Keratinocyte (primary cell): Measurements from ENCODE around the gene TNS1. TPM values are rescaled to one million over a fixed set of nuclear protein-coding genes. Genes with fewer than 3 reads are reported as not detected.

ENCODE experiments used
- DNase-seq: peaks from one replicate; pipeline ENCODE4 v3.0.0-alpha.2; 2011; ENCODE audit warnings: low read depth, missing footprints, low spot score
- FAIRE-seq: peaks from 2 replicates; lab custom pipeline; 2011; peaks lifted over from hg19 to GRCh38; lab: Jason Lieb, UNC
- H2AFZ ChIP-seq: 2 replicates; pipeline ENCODE4 v1.6.0; 2012; ENCODE audit warnings: low read length, control low read depth, inconsistent platforms; ENCODE audit not compliant: control insufficient read depth
- H3K27ac ChIP-seq: 2 replicates; pipeline ENCODE4 v1.5.1; 2011; ENCODE audit warnings: low read length; ENCODE audit not compliant: control insufficient read depth, insufficient read depth
- H3K27me3 ChIP-seq: 3 replicates; pipeline ENCODE4 v1.6.0; 2011; ENCODE audit warnings: low read length; ENCODE audit not compliant: control insufficient read depth, insufficient read depth; ENCODE audit errors: extremely low read depth
- H3K36me3 ChIP-seq, 2 experiments: 2 replicates in 1 of 2; 3 replicates in 1 of 2; pipeline ENCODE4 v1.5.1; 2011; ENCODE audit warnings: low read length in 2 of 2, mild to moderate bottlenecking in 1 of 2; ENCODE audit not compliant: control insufficient read depth in 2 of 2, insufficient read depth in 2 of 2; ENCODE audit errors: extremely low read depth in 1 of 2
- H3K4me1 ChIP-seq: 3 replicates; pipeline ENCODE4 v1.5.1; 2011; ENCODE audit warnings: low read length; ENCODE audit not compliant: control insufficient read depth, insufficient read depth; ENCODE audit errors: extremely low read depth
- H3K4me2 ChIP-seq: 3 replicates; pipeline ENCODE4 v1.6.0; 2011; ENCODE audit warnings: low read depth, low read length; ENCODE audit not compliant: control insufficient read depth, insufficient read depth; ENCODE audit errors: extremely low read depth
- H3K4me3 ChIP-seq, 3 experiments: fragments of 200-600 bp in 1 of 3; sonication (generic) in 1 of 3; 2 replicates in 2 of 3; 3 replicates in 1 of 3; pipeline ENCODE4 v1.5.1; 2011 to 2016; ENCODE audit warnings: low read length in 3 of 3, mild to moderate bottlenecking in 3 of 3, control low read depth in 2 of 3, inconsistent platforms in 1 of 3, low read depth in 1 of 3, mixed read lengths in 1 of 3, mixed run types in 1 of 3, moderate library complexity in 1 of 3; ENCODE audit not compliant: control insufficient read depth in 2 of 3, insufficient read depth in 2 of 3; ENCODE audit errors: extremely low read depth in 1 of 3
- H3K79me2 ChIP-seq: 2 replicates; pipeline ENCODE4 v1.6.0; 2012; ENCODE audit warnings: low read length; ENCODE audit not compliant: control insufficient read depth, insufficient read depth
- H3K9ac ChIP-seq: 3 replicates; pipeline ENCODE4 v1.6.0; 2011; ENCODE audit warnings: low read length; ENCODE audit not compliant: control insufficient read depth, insufficient read depth; ENCODE audit errors: extremely low read depth
- H3K9me1 ChIP-seq: 3 replicates; pipeline ENCODE4 v1.6.0; 2011; ENCODE audit warnings: low read length; ENCODE audit not compliant: control insufficient read depth, insufficient read depth; ENCODE audit errors: extremely low read depth
- H3K9me3 ChIP-seq: 2 replicates; pipeline ENCODE4 v1.5.1; 2012; ENCODE audit warnings: low read depth, low read length; ENCODE audit not compliant: control insufficient read depth
- H4K20me1 ChIP-seq: 3 replicates; pipeline ENCODE4 v1.6.0; 2011; ENCODE audit warnings: low read length; ENCODE audit not compliant: control insufficient read depth, insufficient read depth; ENCODE audit errors: extremely low read depth
- CTCF ChIP-seq, 3 experiments: IDR thresholded peaks in 1 of 3; conservative IDR thresholded peaks in 1 of 3; optimal IDR thresholded peaks in 1 of 3; 2 replicates in 2 of 3; 3 replicates in 1 of 3; pipeline versions ENCODE3 to v1.5.1; 2011; ENCODE audit warnings: low read length in 3 of 3, mild to moderate bottlenecking in 3 of 3, moderate library complexity in 2 of 3, control low read depth in 1 of 3, inconsistent platforms in 1 of 3; ENCODE audit not compliant: insufficient read depth in 2 of 3; ENCODE audit errors: extremely low read depth in 1 of 3
- EZH2 ChIP-seq: IDR thresholded peaks from one replicate; pipeline ENCODE4 v1.6.1; 2012; ENCODE audit warnings: inconsistent platforms, mild to moderate bottlenecking, low read length, moderate library complexity
- dilution Hi-C: fragments of 300-500 bp; cut with MboI; formaldehyde crosslinking; loops from one replicate; pipeline ENCODE4 v1.7.0; 2020; ENCODE audit warnings: low sequenced_read_pairs; ENCODE audit not compliant: extremely low pct_ligation_motif_present
- polyA plus RNA-seq, 5 experiments: library from polyadenylated mRNA; depleted of rRNA in 3 of 5; stranded (reverse) in 3 of 5; stranded (forward) in 1 of 5; unstranded in 1 of 5; fragments of >200 nt; gene quantifications; 1 replicate in 1 of 5; 2 replicates in 3 of 5; 3 replicates in 1 of 5; pipeline versions ENCODE4 v1.2.1 to v1.2.3, GENCODE V29; 2011 to 2012; ENCODE audit warnings: missing spikeins in 2 of 5, low read depth in 1 of 5, low replicate concordance in 1 of 5

TNS1 gene
- polyA plus RNA-seq, 1 donor (not counting 4 experiments of a cell fraction or from before 2014, with no cell fraction given) = 2.5 TPM

- H3K4me1 ChIP-seq = peaks cover 18% of the 10 kb centered on the region
- no peak overlapping the region for H3K4me3 ChIP-seq
- no peak for TF ChIP-seq CTCF (optimal IDR thresholded peaks at IDR 0.05 in 1 of 3, IDR thresholded peaks at IDR 0.05 in 1 of 3, conservative IDR thresholded peaks at IDR 0.05 in 1 of 3; ENCODE audit: extremely low read depth in 1 of 3, insufficient read depth in 2 of 3, low read length in 3 of 3)
- no peak for TF ChIP-seq EZH2
- H3K9ac ChIP-seq = no peak overlapping the region
- H3K79me2 ChIP-seq = no peaks in the 10 kb centered on the region
- no peak overlapping the region for H3K27ac ChIP-seq
- dilution Hi-C loops = no loop called here
- DNase-seq = no peak
- no peak for FAIRE-seq
- no peaks in the 10 kb centered on the region for H3K36me3 ChIP-seq
- peaks cover 14% of the 10 kb centered on the region for H3K27me3 ChIP-seq
- H3K9me1 ChIP-seq = no peaks in the 10 kb centered on the region
- H4K20me1 ChIP-seq = no peaks in the 10 kb centered on the region
- no peak overlapping the region for H2AFZ ChIP-seq
- no peak overlapping the region for H3K4me2 ChIP-seq
- no peaks in the 10 kb centered on the region for H3K9me3 ChIP-seq
These were observed 63.6 kb downstream of the TNS1 start for GRCh38 chr2:217939220-217939619.

GRCh38 chr2:217938036-217938435 lies 64.8 kb downstream of the TNS1 start:
- H3K27me3 ChIP-seq = peaks cover 4% of the 10 kb centered on the region
- H3K36me3 ChIP-seq = no peaks in the 10 kb centered on the region
- no peaks in the 10 kb centered on the region for H3K9me3 ChIP-seq
- H3K9me1 ChIP-seq = no peaks in the 10 kb centered on the region
- FAIRE-seq = no peak
- dilution Hi-C loops = no loop called here
- H3K9ac ChIP-seq = no peak overlapping the region
- H3K4me1 ChIP-seq = peaks cover 25% of the 10 kb centered on the region
- TF ChIP-seq CTCF (optimal IDR thresholded peaks at IDR 0.05 in 1 of 3, IDR thresholded peaks at IDR 0.05 in 1 of 3, conservative IDR thresholded peaks at IDR 0.05 in 1 of 3; ENCODE audit: extremely low read depth in 1 of 3, insufficient read depth in 2 of 3, low read length in 3 of 3) (no peak), EZH2 (no peak)
- H4K20me1 ChIP-seq = no peaks in the 10 kb centered on the region
- no peak overlapping the region for H3K4me2 ChIP-seq
- H3K79me2 ChIP-seq = no peaks in the 10 kb centered on the region
- H3K27ac ChIP-seq = no peak overlapping the region
- no peak overlapping the region for H3K4me3 ChIP-seq
- DNase-seq = no peak
- H2AFZ ChIP-seq = no peak overlapping the region
